ENCODE measurements around the gene AGPAT4.

DNA sequence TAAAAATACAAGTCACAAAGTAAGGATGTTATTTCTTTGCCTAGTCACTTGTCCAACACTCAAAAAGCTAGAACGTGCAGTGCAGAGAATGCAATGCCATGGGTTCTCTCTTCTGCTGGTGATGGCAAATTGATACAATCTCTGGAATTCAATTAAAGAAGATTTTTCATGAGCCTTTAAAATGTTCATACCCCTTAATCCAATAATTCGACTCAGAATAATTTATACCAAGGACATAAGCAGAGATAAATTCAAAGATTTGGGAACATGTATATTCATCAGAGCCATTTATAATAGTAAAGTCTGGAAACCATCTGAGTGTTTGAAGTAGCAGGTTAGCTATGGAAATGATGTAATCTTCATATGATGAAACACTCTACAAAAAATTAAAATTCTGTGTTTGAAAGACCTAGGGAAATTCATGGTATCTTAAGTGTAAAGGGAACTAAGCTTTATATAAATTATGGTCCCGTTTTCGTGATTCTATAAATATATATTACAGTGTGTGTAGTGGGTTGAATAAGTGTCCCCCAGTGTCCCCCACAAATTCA is 2.8 kb upstream of the AGPAT4 start:
- TF ChIP-seq, protein P1, sequence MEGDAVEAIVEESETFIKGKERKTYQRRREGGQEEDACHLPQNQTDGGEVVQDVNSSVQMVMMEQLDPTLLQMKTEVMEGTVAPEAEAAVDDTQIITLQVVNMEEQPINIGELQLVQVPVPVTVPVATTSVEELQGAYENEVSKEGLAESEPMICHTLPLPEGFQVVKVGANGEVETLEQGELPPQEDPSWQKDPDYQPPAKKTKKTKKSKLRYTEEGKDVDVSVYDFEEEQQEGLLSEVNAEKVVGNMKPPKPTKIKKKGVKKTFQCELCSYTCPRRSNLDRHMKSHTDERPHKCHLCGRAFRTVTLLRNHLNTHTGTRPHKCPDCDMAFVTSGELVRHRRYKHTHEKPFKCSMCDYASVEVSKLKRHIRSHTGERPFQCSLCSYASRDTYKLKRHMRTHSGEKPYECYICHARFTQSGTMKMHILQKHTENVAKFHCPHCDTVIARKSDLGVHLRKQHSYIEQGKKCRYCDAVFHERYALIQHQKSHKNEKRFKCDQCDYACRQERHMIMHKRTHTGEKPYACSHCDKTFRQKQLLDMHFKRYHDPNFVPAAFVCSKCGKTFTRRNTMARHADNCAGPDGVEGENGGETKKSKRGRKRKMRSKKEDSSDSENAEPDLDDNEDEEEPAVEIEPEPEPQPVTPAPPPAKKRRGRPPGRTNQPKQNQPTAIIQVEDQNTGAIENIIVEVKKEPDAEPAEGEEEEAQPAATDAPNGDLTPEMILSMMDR (IDR thresholded peaks at IDR 0.05; ENCODE audit: low read length): no peak
- TF ChIP-seq EZH2 (optimal IDR thresholded peaks at IDR 0.05; ENCODE audit: low read depth, low read length) (no peak), EZH2phosphoT487 (IDR thresholded peaks at IDR 0.05; ENCODE audit: low read length) (no peak)
